HPDE6-E6E7 (cell line): ENCODE results near the gene CD248.
"Not testable (repeated sequence)": the region's sequence is repeated elsewhere in the genome, so short reads cannot be mapped to it uniquely, and the experiment has no call there.

Experiments
- DNase-seq: peaks from one replicate; pipeline ENCODE4 v3.0.0; 2011; ENCODE audit warnings: missing footprints; ENCODE audit errors: extremely low spot score

The CD248 gene

GRCh38 chr11:66328302-66329144 is 11.7 kb upstream of the CD248 start:
- DNase-seq, result no peak

- no peak for DNase-seq
Measured at GRCh38 chr11:66328031-66328301, 11.1 kb upstream of the CD248 start.

GRCh38 chr11:66327171-66328030 is 10.6 kb upstream of the CD248 start:
- no peak for DNase-seq

DNA sequence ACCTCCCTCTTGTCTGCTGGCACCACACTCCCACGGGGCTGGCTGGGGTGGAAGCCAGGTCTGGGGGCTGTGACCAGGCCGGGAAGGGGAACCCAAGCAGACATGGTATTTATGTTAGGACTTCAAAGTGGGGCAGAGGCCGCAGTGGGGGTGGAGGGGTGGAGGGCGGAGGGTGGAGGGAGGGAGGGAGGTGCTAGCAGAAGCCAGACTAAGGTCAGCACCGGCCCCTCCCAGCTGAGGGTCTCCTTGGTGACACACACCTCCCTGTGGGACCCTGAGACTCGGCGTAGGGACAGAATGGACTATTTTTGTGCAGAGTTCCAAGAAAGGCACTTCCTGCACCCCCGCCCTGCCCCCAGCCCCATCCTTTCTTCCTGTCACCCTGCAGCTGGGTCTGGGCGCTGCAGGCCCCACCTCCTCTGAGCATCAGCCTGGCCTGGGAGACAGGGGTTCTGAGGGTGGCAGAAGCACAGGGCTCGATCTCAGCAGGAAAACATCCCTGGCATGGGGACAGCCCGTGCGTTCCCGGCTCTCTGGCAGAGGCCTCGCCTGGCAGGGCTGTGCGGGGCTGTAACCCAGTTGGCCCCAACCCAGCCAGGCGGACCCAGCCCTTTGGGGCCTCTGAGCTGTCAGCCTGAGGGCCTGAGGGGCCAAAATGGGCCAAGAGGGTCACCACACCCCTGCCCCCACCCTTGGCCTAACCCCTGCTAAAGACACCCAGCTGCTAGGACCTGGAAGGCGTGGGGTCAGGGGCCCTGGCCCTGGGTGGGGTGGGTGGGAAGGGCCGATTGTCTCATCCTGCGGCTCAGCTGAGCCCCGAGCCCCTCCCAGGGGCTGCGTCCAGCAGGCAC is 9.6 kb upstream of the CD248 start:
- DNase-seq, result no peak

GRCh38 chr11:66325263-66325671 is 8.4 kb upstream of the CD248 start:
- no peak for DNase-seq

DNA sequence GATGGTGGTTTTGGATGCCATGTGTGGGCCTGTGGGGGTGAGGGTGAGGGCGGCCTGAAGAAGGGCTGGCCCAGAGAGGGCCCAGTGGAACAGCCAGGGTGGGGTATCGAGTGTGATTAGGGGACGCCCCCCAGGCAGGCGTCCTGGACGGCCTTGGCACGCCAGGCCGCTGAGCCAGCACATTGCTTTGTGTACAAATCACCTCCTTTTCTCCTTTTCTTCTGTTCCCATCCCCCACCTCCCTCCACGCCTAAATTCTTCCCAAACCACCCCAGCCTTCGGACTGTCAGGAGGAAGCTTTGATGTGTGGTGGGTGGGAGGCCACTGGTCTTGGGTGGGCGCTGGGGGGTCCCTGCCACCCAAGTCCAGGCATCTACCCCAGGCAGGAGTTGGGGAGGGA is 7.8 kb upstream of the CD248 start:
- DNase-seq, result no peak

DNA sequence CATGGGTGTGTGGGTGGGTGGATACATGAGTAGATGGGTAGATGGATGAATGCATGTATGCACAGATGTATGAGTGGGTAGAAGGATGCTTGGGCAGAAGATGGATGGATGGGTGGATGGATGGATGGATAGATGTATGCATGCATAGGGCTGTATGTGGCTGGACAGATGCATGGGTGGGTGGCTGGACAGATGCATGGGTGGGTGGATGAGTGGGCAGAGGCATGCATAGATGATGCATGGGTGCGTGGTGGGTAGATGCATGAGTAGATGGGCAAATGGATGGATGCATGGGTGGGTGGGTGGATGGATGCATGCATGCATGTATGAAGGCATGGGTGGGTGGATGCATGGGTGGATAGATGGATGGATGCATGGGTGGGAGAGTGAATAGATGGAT is 6.8 kb upstream of the CD248 start:
- no peak for DNase-seq

GRCh38 chr11:66322732-66323427 is 6.0 kb upstream of the CD248 start:
- no peak for DNase-seq

DNA sequence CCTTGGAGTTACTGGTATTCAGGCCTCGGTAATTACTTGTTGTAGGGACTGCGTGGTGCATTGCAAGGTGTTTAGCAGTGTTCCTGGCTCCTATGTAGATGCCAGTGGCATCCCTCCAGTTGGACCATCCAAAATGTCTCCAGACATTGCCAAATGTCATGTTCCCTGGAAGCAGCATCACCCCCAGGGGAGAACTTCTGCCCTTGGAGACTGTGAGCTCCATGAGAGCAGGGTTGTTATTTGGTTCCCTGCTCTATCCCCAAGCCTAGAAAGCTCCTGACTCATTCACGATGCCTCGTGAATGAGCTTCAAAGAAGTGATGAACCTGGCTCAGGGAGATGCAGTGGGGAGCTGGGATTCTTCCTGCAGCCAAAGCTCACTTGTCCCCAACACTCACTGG is 4.8 kb upstream of the CD248 start:
- DNase-seq, result no peak

DNA sequence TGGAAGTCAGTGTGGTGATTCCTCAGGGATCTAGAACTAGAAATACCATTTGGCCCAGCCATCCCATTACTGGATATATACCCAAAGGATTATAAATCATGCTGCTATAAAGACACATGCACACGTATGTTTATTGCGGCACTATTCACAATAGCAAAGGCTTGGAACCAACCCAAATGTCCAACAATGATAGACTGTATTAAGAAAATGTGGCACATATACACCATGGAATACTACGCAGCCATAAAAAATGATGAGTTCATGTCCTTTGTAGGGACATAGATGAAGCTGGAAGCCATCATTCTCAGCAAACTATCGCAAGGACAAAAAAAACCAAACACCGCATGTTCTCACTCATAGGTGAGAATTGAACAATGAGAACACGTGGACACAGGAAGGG is 3.9 kb upstream of the CD248 start:
- DNase-seq, result not testable (repeated sequence)

DNA sequence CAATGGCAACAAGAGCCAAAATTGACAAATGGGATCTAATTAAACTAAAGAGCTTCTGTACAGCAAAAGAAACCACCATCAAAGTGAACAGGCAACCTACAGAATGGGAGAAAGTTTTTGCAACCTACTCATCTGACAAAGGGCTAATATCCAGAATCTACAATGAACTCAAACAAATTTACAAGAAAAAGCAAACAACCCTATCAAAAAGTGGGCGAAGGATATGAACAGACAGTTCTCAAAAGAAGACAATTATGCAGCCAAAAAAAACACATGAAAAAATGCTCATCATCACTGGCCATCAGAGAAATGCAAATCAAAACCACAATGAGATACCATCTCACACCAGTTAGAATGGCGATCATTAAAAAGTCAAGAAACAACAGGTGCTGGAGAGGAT is 3.4 kb upstream of the CD248 start:
- not testable (repeated sequence) for DNase-seq

DNA sequence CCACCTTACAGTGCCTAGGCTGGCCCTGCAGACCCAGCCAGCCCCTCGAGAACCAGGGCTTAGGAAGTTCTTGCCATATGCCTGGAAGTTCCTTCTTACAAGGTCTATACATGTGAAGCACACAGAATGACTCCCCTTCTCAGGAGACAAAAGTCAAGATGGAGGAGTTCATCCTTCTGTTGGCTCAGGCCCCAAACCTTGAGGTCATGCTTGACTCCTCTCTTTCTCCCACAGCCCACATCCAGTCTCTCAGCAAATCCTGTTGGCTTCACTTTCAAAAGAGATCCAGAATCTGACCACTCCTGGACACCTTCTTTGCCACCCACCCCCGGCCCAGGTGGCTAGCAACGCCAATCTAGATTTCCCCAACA is 1.7 kb upstream of the CD248 start:
- no peak for DNase-seq

- DNase-seq, result no peak
Measured at GRCh38 chr11:66317723-66318599, 1.1 kb upstream of the CD248 start.

DNA sequence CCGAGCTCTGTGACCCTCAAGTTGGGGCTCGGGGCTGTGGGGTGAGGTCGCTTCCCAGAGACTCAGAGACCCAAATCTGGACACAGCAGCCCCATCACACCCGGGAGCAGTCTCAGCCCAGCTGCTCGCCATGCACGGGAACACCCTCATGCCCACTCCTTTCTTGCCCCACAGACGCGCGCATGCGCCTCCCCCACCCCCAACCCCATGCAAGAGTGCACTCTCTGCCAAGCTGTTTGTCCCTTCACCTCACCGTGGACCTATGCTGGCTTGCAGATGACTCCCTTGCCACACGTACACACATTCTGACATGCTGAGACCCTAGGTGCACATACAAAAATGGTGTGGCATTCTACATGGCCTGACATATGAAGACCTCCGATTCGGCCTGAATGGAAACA is 478 bp upstream of the CD248 start:
- no peak for DNase-seq

- no peak for DNase-seq
Measured at GRCh38 chr11:66315921-66316811, 678 bp downstream of the CD248 start.

DNA sequence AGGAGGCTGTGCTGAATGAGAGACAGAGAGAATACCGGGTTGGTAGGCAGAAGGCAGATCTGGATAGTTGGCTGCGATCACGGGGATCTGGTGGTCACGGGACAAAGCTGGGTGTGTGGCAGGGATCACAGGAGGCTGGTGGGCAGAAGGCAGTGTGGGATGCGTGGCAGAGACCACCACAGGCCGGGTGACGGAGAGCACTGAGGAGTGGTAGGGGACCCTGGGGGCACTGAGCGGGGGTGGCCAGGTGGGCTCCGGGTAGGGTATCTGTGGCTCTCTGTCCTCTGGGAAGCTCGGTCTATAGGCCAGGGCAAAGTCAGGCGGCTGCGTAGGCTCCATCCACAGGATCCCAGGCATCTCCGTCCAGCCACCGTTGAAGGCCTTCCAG is 1.4 kb downstream of the CD248 start:
- DNase-seq, result no peak

- no peak for DNase-seq
Measured at GRCh38 chr11:66314561-66315497, 2.0 kb downstream of the CD248 start.

DNA sequence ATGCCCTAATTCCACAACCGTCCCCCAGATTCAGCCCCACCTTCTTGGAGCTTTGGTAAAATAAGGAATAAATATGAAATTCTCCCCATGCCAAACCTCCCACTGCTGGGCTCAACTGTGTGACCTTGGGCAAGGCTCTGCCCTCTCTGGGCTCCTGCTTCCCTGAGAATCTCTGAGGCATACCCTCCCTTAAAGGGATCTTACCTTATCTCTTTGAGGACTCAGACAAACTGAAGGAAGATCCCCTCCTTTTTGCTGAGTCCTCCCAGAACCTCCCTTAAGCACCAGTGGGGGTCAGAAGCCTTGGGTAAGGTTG is 2.7 kb downstream of the CD248 start:
- DNase-seq, result no peak
